GM12801 (cell line): ENCODE data around the gene TOB2.

Experiments used
- TF ChIP-seq, protein P1 (sequence below): IDR thresholded peaks from one replicate; pipeline ENCODE4 v1.5.1; 2011; ENCODE audit warnings: control low read depth; ENCODE audit not compliant: insufficient read length; ENCODE audit errors: extremely low read depth

TOB2 gene

DNA sequence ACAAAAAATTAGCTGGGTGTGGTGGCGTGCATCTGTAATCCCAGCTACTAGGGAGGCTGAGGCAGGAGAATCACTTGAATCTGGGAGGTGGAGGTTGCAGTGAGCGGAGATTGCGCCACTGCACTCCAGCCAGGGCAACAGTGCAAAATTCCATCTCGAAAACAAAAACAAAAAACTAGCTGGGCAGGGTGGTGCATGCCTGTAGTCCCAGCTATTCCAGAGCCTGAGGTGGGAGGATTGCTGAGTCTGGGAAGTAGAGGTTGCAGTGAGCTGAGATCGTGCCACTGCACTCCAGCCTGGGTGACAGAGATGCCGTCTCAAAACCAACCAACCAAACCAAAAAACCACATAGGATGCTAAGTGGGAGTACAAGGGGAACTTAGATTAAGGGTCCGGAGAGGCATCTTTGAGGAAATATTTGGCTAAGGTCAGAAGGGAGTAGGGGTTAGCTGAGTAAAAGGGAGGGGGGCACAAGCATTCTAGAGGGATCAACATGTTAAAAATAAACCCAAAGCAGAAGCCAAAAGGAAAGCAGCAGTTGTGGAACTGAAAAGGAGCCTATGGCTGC is 11.6 kb upstream of the TOB2 start:
- TF ChIP-seq, protein P1, sequence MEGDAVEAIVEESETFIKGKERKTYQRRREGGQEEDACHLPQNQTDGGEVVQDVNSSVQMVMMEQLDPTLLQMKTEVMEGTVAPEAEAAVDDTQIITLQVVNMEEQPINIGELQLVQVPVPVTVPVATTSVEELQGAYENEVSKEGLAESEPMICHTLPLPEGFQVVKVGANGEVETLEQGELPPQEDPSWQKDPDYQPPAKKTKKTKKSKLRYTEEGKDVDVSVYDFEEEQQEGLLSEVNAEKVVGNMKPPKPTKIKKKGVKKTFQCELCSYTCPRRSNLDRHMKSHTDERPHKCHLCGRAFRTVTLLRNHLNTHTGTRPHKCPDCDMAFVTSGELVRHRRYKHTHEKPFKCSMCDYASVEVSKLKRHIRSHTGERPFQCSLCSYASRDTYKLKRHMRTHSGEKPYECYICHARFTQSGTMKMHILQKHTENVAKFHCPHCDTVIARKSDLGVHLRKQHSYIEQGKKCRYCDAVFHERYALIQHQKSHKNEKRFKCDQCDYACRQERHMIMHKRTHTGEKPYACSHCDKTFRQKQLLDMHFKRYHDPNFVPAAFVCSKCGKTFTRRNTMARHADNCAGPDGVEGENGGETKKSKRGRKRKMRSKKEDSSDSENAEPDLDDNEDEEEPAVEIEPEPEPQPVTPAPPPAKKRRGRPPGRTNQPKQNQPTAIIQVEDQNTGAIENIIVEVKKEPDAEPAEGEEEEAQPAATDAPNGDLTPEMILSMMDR: no peak

DNA sequence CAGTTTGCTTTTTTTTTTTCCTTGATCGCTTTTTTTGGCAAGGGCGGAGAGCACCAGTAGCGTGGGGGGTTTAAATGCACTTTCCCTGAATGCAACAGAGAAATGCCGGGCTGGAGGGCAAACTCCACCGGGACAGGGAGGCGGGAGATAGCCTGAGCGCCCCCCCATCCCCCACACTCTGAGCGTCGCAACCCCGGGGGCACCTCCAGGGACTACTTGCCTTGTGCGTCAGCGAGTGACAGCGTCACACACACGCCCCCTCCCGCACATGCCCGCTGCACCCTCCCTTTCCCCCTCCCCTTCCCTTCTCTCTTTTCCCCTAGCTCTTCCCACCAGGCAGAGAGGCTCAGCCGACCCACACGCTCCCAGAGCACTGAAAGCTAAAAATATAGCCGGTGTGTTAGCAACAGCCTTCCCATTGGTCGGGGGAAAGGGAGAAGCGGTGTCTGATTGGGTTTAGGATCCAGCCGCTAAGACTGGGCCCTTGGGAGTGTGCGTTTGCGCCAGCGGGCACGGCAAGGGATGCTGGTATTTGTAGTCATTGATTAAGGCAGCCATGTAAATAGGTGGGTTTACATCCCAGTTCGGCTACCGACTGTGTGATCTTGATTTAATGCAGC is 1.7 kb upstream of the TOB2 start:
- TF ChIP-seq, protein P1: no peak

DNA sequence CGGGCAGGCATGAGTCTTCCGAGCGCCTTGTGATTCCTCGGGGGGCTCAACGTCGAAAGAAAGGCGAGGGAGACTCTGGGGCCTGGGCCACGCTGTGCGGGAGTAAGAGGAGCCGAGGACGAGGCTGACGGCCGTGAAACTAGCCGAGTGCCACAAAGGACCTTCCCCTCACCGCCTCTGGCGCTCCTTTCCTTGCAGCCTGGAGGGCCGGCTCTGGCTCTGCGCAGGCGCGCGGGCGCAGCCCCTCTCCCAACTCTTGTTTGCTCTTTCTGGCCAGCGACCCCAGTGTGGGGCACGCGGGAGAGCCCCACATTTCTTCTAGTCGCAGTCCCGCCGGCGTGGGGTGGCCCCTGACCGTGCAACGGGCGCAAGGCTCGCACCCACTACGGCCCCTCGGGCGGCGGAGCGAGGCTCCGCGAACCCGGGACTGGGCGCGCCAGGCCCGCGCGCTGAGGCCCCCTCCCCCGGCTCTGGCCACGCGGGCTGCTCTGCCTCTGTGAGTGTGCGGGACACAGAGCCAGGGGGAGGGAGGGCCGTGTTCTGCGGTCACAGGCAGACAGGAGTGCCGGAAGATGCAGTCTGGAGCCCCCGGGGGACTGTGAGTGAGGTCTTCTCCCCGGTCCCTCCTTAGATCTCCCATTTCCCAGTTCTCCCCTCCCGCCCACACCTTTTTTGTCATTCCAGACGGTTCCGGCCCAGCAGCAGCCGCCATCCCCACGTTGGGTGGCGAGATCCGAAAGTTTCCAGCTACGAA is 1.0 kb upstream of the TOB2 start:
- TF ChIP-seq, protein P1: no peak

DNA sequence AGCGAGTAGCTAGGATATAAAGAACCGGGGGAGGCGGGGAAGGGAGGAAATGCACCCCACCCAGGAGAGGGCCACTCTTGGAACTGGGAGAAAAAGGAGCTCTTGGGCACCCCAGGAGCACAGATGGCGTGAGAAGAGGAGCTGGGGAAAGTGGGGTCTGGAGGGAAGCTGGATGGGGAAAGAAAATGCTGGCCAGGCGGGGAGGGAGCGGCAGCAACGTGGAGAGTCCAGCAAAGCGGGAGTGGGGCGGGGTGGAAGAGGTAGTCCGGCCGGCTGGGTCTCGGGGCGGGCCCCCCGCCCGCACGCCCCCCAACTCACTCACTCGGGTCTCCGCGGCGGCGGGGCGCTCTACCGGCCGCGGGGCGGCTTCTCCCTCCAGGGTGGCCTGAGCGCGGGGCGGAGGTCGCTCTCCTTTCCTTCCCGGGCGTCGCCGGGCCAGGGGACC is 522 bp downstream of the TOB2 start:
- TF ChIP-seq, protein P1: no peak

DNA sequence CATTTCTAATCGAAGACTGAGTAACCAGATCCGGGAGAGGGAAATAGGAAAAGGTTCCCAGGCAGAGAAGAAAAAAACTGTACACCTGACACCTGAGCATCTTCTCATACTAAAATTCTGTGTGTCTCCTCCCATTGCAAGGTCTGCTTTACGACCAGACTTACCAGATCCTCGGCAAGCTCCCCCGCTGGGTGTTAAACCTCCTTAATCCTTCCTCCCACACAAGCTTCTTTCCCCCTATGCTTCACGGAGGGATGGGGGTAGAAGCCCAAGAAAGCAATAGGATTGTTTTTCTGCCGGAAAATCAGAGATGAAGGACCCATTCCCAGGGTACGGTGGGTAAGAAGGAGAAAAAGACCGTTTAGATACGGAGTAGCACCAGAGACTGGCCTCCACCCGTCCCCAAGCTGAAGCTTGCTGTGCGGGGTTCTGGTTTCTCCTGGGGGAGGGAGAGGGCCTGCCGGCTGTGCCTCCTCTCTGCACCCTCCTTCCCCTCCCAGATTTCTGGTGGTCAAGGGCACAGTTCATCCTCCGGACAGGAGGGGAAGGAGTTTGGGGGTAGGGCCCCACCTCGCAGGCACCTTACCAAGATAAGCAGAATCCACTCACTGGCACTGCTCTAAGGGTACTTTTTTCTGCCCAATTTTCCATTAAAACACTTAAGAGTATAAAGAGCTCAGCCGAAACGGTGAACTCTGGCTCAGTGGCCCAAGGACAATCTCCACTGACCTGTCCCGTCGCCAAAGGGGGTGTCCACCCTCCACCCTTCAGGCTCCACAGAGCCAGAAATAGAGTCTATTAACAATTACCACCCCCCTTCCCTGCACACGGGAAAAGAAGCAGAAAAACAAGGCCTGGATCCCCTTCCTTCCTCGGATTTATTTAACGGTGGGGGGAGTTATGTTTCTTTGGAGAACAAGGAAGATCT is 1.2 kb downstream of the TOB2 start:
- TF ChIP-seq, protein P1: no peak

DNA sequence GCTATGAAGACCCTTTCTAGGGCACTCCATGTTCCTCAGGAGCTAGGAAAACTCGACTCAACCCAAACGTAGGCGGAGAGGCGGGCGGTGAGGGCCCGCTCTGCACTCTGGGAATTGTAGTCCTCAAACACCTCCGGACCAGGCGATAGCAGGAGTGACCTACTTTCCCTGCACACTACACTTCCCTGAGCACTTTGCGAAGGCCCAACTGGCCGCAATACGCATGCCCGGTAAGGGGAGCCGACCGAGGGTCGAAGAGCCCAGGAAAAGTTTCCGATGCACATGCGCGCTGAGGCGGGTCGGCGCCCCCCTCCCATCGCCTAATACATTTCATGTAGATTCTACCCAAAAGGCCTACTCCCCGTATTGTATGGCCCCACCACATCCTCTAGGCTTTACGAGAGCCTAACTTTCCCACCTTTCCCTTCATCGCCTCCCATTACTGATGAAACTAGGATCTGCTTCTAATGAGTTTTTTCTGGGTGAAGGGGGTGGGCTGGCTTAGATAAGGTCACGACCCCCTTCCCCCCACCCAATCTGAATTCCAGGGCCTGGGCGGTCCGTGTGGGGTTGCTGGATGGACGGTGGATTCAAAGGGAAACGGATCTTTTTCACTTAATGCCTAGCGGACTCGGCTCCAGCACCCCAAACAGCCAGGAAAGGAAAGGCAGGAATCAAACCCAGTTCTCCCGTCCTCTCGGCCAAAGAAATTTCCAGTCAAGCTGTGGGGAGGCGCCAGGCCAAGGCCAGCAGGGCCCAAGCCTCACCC is 2.1 kb downstream of the TOB2 start:
- TF ChIP-seq, protein P1: no peak
